ENCODE measurements around the gene PCDHGA2.

Gene PCDHGA2

GRCh38 chr5:141383345-141383744 lies 44.8 kb downstream of the PCDHGA2 start:
- no peak for DNase-seq

GRCh38 chr5:141384471-141385267 lies 46.1 kb downstream of the PCDHGA2 start:
- DNase-seq = no peak

GRCh38 chr5:141387557-141388311 lies 49.2 kb downstream of the PCDHGA2 start, which contains the start of gene PCDHGB4:
TSS of gene PCDHGB4 (plus strand) at chr5:141387698. CDS start at chr5:141387885, 187 bp downstream.
- DNase-seq = peak; percentile 39

- DNase-seq = no peak
Observed at GRCh38 chr5:141388661-141389060, 50.1 kb downstream of the PCDHGA2 start.

GRCh38 chr5:141389153-141390042 lies 50.8 kb downstream of the PCDHGA2 start:
- no peak for DNase-seq

GRCh38 chr5:141392429-141393198 lies 54.1 kb downstream of the PCDHGA2 start, which contains the start of gene PCDHGA8:
TSS of gene PCDHGA8 (plus strand) at chr5:141392633. CDS start at chr5:141392814, 181 bp downstream.
- no peak for DNase-seq

All from activated CD4-positive, alpha-beta T cell treated with anti-CD3 and anti-CD28 coated beads, Interleukin-2, Interleukin-6, amounts not matched to agents 100 ng/mL and 50 ng/mL, durations not matched to agents 16 hours and 8 hours (primary cell).